Measurements from ENCODE around the gene ATP10A. TPM values are rescaled to one million over a fixed set of nuclear protein-coding genes. Genes with fewer than 3 reads are reported as not detected.
A peak's percentile ranks its signal among the peaks of the same experiment; 100 is the strongest.

Gene ATP10A
- total and polyA plus RNA-seq, 12 donors: 0.67 to 31.8 (median 16.1) TPM

DNA sequence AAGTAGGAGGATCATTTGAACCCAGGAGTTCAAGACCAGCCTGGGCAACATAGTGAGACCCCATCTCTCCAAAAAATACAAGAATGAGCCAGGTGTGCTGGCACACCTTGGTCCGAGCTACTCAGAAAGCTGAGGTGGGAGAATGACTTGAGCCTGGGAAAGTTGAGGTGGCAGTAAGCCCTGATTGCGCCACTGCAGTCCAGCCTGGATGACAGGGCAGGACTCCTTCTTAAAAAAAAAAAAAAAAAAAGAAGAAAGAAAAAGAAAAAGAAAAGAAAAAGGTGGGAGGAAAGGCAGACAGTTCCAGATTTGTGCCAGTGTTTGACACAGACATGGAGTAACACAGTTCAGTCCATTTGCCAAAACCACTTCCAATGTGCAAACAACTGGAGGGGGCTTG is 75.7 kb downstream of the ATP10A start:
- peak overlapping the region in 1 of 5 donors; percentile 65 for H3K27ac ChIP-seq
- H3K36me3 ChIP-seq (replicated peaks in 1 of 2): no peaks in the 10 kb centered on the region
- peak in 1 of 7 donors; percentile 10 for DNase-seq
- no peaks in the 10 kb centered on the region for H3K9me3 ChIP-seq (replicated peaks in 1 of 3)
- no peak for TF ChIP-seq POLR2A (IDR thresholded peaks at IDR 0.05)
- no peak for TF ChIP-seq CTCF (IDR thresholded peaks at IDR 0.05)
- no peaks in the 10 kb centered on the region for H3K27me3 ChIP-seq
- intact Hi-C loops (cut with DNase I): no loop called here
- H3K4me1 ChIP-seq (replicated peaks in 1 of 2): peaks cover 0 to 29% of the 10 kb centered on the region in 2 donors
- H3K4me3 ChIP-seq: no peak overlapping the region
- WGBS, 4 donors: 86 to 93% (median 88%) methylated on average over 2 of the region's 2 CpGs

DNA sequence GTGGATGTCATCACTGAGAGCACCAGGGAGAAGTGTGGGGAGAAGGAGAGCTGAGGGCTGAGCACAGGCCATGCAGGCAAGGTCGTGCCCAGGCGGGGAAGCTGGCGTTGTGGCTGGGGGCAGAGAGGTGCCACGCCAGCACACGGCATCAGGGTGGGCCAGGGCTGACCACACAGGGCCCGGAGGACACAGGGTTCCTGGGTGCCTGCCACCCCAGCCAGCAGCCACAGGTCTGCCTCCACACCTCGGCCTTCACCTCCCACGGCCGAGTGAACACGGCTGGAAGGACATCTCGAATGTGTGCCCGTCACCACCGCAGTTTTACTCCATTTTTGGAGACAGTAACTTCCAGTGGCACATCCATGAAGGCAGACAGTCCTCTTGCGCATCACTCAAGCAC is 77.1 kb downstream of the ATP10A start:
- WGBS, 4 donors: 70 to 85% (median 80%) methylated on average over 14 of the region's 14 CpGs
- Histone ChIP-seq H3K27ac (peak overlapping the region in 1 of 5 donors; percentile 48), H3K4me3 (no peak overlapping the region), H3K4me1 (replicated peaks in 1 of 2) (peaks cover 0 to 29% of the 10 kb centered on the region in 2 donors), H3K9me3 (replicated peaks in 1 of 3) (no peaks in the 10 kb centered on the region), H3K36me3 (replicated peaks in 1 of 2) (no peaks in the 10 kb centered on the region), H3K27me3 (no peaks in the 10 kb centered on the region)
- intact Hi-C loops (cut with DNase I): no loop called here
- TF ChIP-seq POLR2A (IDR thresholded peaks at IDR 0.05) (no peak), CTCF (IDR thresholded peaks at IDR 0.05) (no peak)
- peak in 1 of 7 donors; percentile 1 for DNase-seq

- H3K4me1 ChIP-seq (replicated peaks in 1 of 2): peaks cover 0 to 25% of the 10 kb centered on the region in 2 donors
- no peak overlapping the region for H3K4me3 ChIP-seq
- WGBS, 4 donors: 72 to 84% (median 75%) methylated on average over 9 of the region's 9 CpGs
These were observed 77.5 kb downstream of the ATP10A start for GRCh38 chr15:25785641-25786025.

GRCh38 chr15:25784876-25785640 is 78.1 kb downstream of the ATP10A start:
- 86 to 88% (median 87%) methylated on average over 14 to 17 of the region's 17 CpGs for WGBS, 4 donors
- no peak for TF ChIP-seq POLR2A (IDR thresholded peaks at IDR 0.05)
- TF ChIP-seq CTCF (IDR thresholded peaks at IDR 0.05): no peak
- Histone ChIP-seq H3K4me3 (no peak overlapping the region), H3K27me3 (no peaks in the 10 kb centered on the region), H3K9me3 (replicated peaks in 1 of 3) (no peaks in the 10 kb centered on the region), H3K27ac (peak overlapping the region in 1 of 5 donors; percentile 48), H3K36me3 (replicated peaks in 1 of 2) (no peaks in the 10 kb centered on the region), H3K4me1 (replicated peaks in 1 of 2) (peaks cover 0 to 20% of the 10 kb centered on the region in 2 donors)
- DNase-seq: peak in 1 of 7 donors; percentile 8
- intact Hi-C loops (cut with DNase I): no loop called here

More at GRCh38 chr15:25785641-25786025, 77.5 kb downstream of the ATP10A start:
- no peak for TF ChIP-seq CTCF (IDR thresholded peaks at IDR 0.05)
- no peak for TF ChIP-seq POLR2A (IDR thresholded peaks at IDR 0.05)
- Histone ChIP-seq H3K9me3 (replicated peaks in 1 of 3) (no peaks in the 10 kb centered on the region), H3K27ac (peak overlapping the region in 1 of 5 donors; percentile 48), H3K36me3 (replicated peaks in 1 of 2) (no peaks in the 10 kb centered on the region), H3K27me3 (no peaks in the 10 kb centered on the region)
- peak in 1 of 7 donors; percentile 10 for DNase-seq
- intact Hi-C loops (cut with DNase I): no loop called here

Data from adrenal gland (tissue), 12 donors.